GM12878 (cell line): ENCODE data around the gene NPW. TPM values are rescaled to one million over a fixed set of nuclear protein-coding genes. Genes with fewer than 3 reads are reported as not detected.

ENCODE experiments used
- ATAC-seq: fragments of 200-7000 bp; cut with Tn5 transposase; 3 replicates; pipeline ENCODE4 v1.9.1; 2020; ENCODE audit warnings: mild to moderate bottlenecking, moderate library complexity
- BruUV-seq: library from RNA; stranded (reverse); fragments of 400-500 nt; replicated peaks from 2 replicates; lab custom pipeline; 2021; lab: Mats Ljungman, UMichigan
- CTCF ChIA-PET: fragments of 300-600 bp; sonication (Branson Sonifier 250); formaldehyde crosslinking; extraction: SDS; loops from one replicate; lab custom pipeline; 2021; ENCODE audit warnings: inconsistent platforms; lab: Yijun Ruan, JAX
- POLR2A ChIA-PET: fragments of 350-600 bp; formaldehyde crosslinking; extraction: SDS; loops from one replicate; lab custom pipeline; 2021; ENCODE audit warnings: inconsistent platforms; lab: Charles Lee
- RAD21 ChIA-PET: fragments of 300-600 bp; sonication (Branson Sonifier 250); formaldehyde crosslinking; loops from one replicate; lab custom pipeline; 2023; ENCODE audit warnings: antibody characterized with exemption; ENCODE audit not compliant: unreplicated experiment; lab: Charles Lee
- SMC1A ChIA-PET: fragments of 300-600 bp; sonication (Branson Sonifier 250); formaldehyde crosslinking; loops from one replicate; lab custom pipeline; 2023; ENCODE audit not compliant: unreplicated experiment, uncharacterized antibody; lab: Charles Lee
- DNase-seq: peaks from one replicate; pipeline ENCODE4 v3.0.0-alpha.2; 2011; ENCODE audit warnings: low read depth, low spot score
- FAIRE-seq: peaks from 3 replicates; lab custom pipeline; 2011; peaks lifted over from hg19 to GRCh38; lab: Jason Lieb, UNC
- H2AFZ ChIP-seq: 2 replicates; pipeline ENCODE4 v1.6.0; 2011; ENCODE audit warnings: low read depth, low read length, control low read depth; ENCODE audit not compliant: control insufficient read depth
- H3K27ac ChIP-seq: 2 replicates; pipeline ENCODE4 v1.5.1; 2011; ENCODE audit warnings: control low read depth; ENCODE audit not compliant: control insufficient read depth, insufficient read depth
- H3K27me3 ChIP-seq, 2 experiments: replicated peaks in 1 of 2; 2 replicates each; pipeline versions ENCODE4 v1.6.0 to v1.6.1; 2011; ENCODE audit warnings: low read length in 1 of 2; ENCODE audit not compliant: control insufficient read depth in 2 of 2, insufficient read depth in 2 of 2
- H3K36me3 ChIP-seq, 2 experiments: 2 replicates each; pipeline ENCODE4 v1.5.1; 2011; ENCODE audit warnings: low read length in 1 of 2; ENCODE audit not compliant: control insufficient read depth in 2 of 2, insufficient read depth in 2 of 2
- H3K4me1 ChIP-seq: 2 replicates; pipeline ENCODE4 v1.6.1; 2011; ENCODE audit warnings: mild to moderate bottlenecking, low read length, moderate library complexity, mixed read lengths; ENCODE audit not compliant: control insufficient read depth, insufficient read depth
- H3K4me2 ChIP-seq: 2 replicates; pipeline ENCODE4 v1.6.0; 2011; ENCODE audit warnings: control low read depth; ENCODE audit not compliant: control insufficient read depth, insufficient read depth
- H3K4me3 ChIP-seq: fragments of 200-600 bp; sonication (generic); 2 replicates; pipeline ENCODE4 v1.5.1; 2016
- H3K79me2 ChIP-seq: 2 replicates; pipeline ENCODE4 v1.6.0; 2011; ENCODE audit warnings: low read length; ENCODE audit not compliant: control insufficient read depth, insufficient read depth
- H3K9ac ChIP-seq: 2 replicates; pipeline ENCODE4 v1.8.0; 2011; ENCODE audit warnings: low read length, control low read depth, mixed read lengths; ENCODE audit not compliant: control insufficient read depth, insufficient read depth
- H3K9me3 ChIP-seq: replicated peaks from 3 replicates; pipeline ENCODE4 v1.5.1; 2011; ENCODE audit warnings: mild to moderate bottlenecking, low read length; ENCODE audit not compliant: control insufficient read depth, insufficient read depth
- H4K20me1 ChIP-seq: 2 replicates; pipeline ENCODE4 v1.6.0; 2011; ENCODE audit not compliant: control insufficient read depth, insufficient read depth
- MEF2A ChIP-seq: IDR thresholded peaks from 2 replicates; pipeline ENCODE4 v1.6.1; 2011; ENCODE audit warnings: low read depth, mild to moderate bottlenecking, low read length, moderate library complexity; ENCODE audit not compliant: insufficient read depth
- MTA3 ChIP-seq: IDR thresholded peaks from 2 replicates; pipeline ENCODE4 v1.6.1; 2012; ENCODE audit warnings: low read length, inconsistent platforms, borderline replicate concordance
- MYB ChIP-seq: fragments of 150-350 bp; IDR thresholded peaks from 2 replicates; pipeline ENCODE4 v1.6.1; 2014; ENCODE audit warnings: mild to moderate bottlenecking, low read depth, low read length, borderline replicate concordance
- SKIL ChIP-seq: fragments of 450-650 bp; IDR thresholded peaks from 2 replicates; pipeline ENCODE4 v1.6.1; 2017; ENCODE audit warnings: mild to moderate bottlenecking, low read depth, inconsistent platforms; ENCODE audit not compliant: poor library complexity, severe bottlenecking
- SMAD5 ChIP-seq: IDR thresholded peaks from 2 replicates; pipeline ENCODE4 v1.6.1; 2016; ENCODE audit warnings: antibody characterized with exemption, low read depth
- SREBF2 ChIP-seq: IDR thresholded peaks from 2 replicates; pipeline ENCODE4 v1.6.1; 2012; ENCODE audit warnings: mild to moderate bottlenecking, low read length
- SUPT20H ChIP-seq: IDR thresholded peaks from 2 replicates; pipeline ENCODE4 v1.6.1; 2011; ENCODE audit warnings: low read depth, mild to moderate bottlenecking, low read length, moderate library complexity, borderline replicate concordance; ENCODE audit not compliant: control insufficient read depth
- TCF12 ChIP-seq: IDR thresholded peaks from 2 replicates; pipeline ENCODE4 v1.6.1; 2011; ENCODE audit warnings: low read depth, mild to moderate bottlenecking, low read length
- WGBS: methylation state at CpG from one replicate; pipeline ENCODE4 v1.1.6; 2016; ENCODE audit warnings: low lambda C conversion rate; ENCODE audit not compliant: insufficient replicate concordance, insufficient coverage; ENCODE audit errors: missing lambda C conversion rate; 5-methylcytosine and 5-hydroxymethylcytosine counted together
- in situ Hi-C: fragments of 300-500 bp; cut with MboI; formaldehyde crosslinking; loops from 9 replicates; pipeline ENCODE4 v1.14.3; 2018; ENCODE audit warnings: mixed read lengths
- intact Hi-C: fragments of 100-400 bp; cut with micrococcal nuclease; formaldehyde crosslinking; loops from one replicate; pipeline ENCODE4 v1.14.2; 2022; ENCODE audit not compliant: unreplicated experiment
- polyA plus RNA-seq, 11 experiments: library from polyadenylated mRNA; depleted of rRNA in 4 of 11; unstranded in 6 of 11; stranded (reverse) in 5 of 11; fragments of >200 nt; fragmentation: Nextera tagmentation in 4 of 11; fragmentation: Illumina TruSeq in 1 of 11; extraction: Ambion mirVana in 4 of 11; extraction: Trizol in 1 of 11; gene quantifications; 1 replicate in 1 of 11; 2 replicates in 10 of 11; pipeline versions ENCODE4 v1.2.1 to v1.2.3, GENCODE V29; 2011 to 2016; ENCODE audit warnings: inconsistent platforms in 2 of 11, missing spikeins in 2 of 11, low read depth in 1 of 11
- total RNA-seq, 4 experiments: library from RNA; depleted of rRNA in 3 of 4; stranded (reverse); fragments of >200 nt in 3 of 4; fragmentation: Illumina TruSeq in 1 of 4; extraction: Trizol in 1 of 4; gene quantifications; 2 replicates each; pipeline versions ENCODE4 v1.2.1 to v1.2.3, GENCODE V29; 2013 to 2021

NPW gene
- total and polyA plus RNA-seq, 10 of the 15 experiments (the other 5 are each of a cell fraction or from before 2014, with no cell fraction given): 0.23 to 2.5 (median 0.98) TPM; not detected in 4

- TF ChIP-seq TCF12 (0 out of 2 replicates have a peak, but pooled peaks have one; percentile 53), SMAD5 (no peak), MEF2A (no peak)
- POLR2A ChIA-PET: interaction anchor here (0.6 kb wide), 1 partner anchor 76 kb away, joined by 5 read pairs; no protein-coding TSS in a partner anchor
- H3K27me3 ChIP-seq: peaks cover 7 to 11% of the 10 kb centered on the region in 2 experiments
- H3K36me3 ChIP-seq: no peaks in the 10 kb centered on the region
- ATAC-seq: peak; percentile 54
- CTCF ChIA-PET: interaction anchor here (0.6 to 1.1 kb wide), 3 partner anchors 10 to 36 kb away, joined by 3 read pairs; no protein-coding TSS in a partner anchor
- no TSS peak for BruUV-seq
- H3K27ac ChIP-seq: no peak overlapping the region
- H3K9me3 ChIP-seq: no peaks in the 10 kb centered on the region
- H3K9ac ChIP-seq: no peak overlapping the region
- SMC1A ChIA-PET: interaction anchor here (1.4 kb wide), 1 partner anchor 12 kb away, joined by 4 read pairs; no protein-coding TSS in a partner anchor
- intact Hi-C loops: no loop called here
- H4K20me1 ChIP-seq: peaks cover 5% of the 10 kb centered on the region; the same call in 1 of the 2 replicates
- in situ Hi-C loops: no loop called here
- RAD21 ChIA-PET: interaction anchor here (0.7 kb wide), 1 partner anchor 168 kb away, joined by 3 read pairs; no protein-coding TSS in a partner anchor
- DNase-seq: no peak
- WGBS: 34% methylated on average over 15 of the region's 15 CpGs
- FAIRE-seq: no peak
- no peak overlapping the region for H3K4me3 ChIP-seq
- H3K4me1 ChIP-seq: no peaks in the 10 kb centered on the region
- no peak overlapping the region for H3K4me2 ChIP-seq
- no peak overlapping the region for H2AFZ ChIP-seq
- no peaks in the 10 kb centered on the region for H3K79me2 ChIP-seq
These were observed 12.9 kb downstream of the NPW start for GRCh38 chr16:2032285-2033056.

- RAD21 ChIA-PET: no interaction called here
- DNase-seq: no peak
- Histone ChIP-seq H3K79me2 (no peaks in the 10 kb centered on the region), H4K20me1 (no peaks in the 10 kb centered on the region), H3K4me2 (no peak overlapping the region), H3K36me3 (no peaks in the 10 kb centered on the region), H3K27ac (no peak overlapping the region), H3K9ac (no peak overlapping the region), H3K9me3 (no peaks in the 10 kb centered on the region), H2AFZ (no peak overlapping the region), H3K27me3 (peaks cover 3 to 4% of the 10 kb centered on the region in 2 experiments; a peak in 3 of 4 replicates), H3K4me3 (no peak overlapping the region), H3K4me1 (no peaks in the 10 kb centered on the region)
- CTCF ChIA-PET: interaction anchor here (1.1 kb wide), 1 partner anchor 22 kb away, joined by 3 read pairs; no protein-coding TSS in a partner anchor
- POLR2A ChIA-PET: no interaction called here
- 11% methylated on average over 33 of the region's 37 CpGs for WGBS
- in situ Hi-C loops (no loop called here), intact Hi-C loops (no loop called here)
- no TSS peak for BruUV-seq
- SMC1A ChIA-PET: no interaction called here
- 0 out of 3 replicates have a peak, but pooled peaks have one; percentile 18 for ATAC-seq
- FAIRE-seq: no peak
- TF ChIP-seq MTA3 (no peak), MYB (no peak), SREBF2 (no peak), SKIL (no peak), SUPT20H (no peak)
These were observed 13.7 kb downstream of the NPW start for GRCh38 chr16:2033057-2033908.
